Nephron progenitor cell (in vitro differentiated cells): Measurements from ENCODE around the gene AFDN.
A peak's percentile ranks its signal among the peaks of the same experiment; 100 is the strongest.

Experiments used
- DNase-seq: peaks from one replicate; pipeline ENCODE4 v3.0.0; 2021
- H3K27ac Mint-ChIP-seq: 2 replicates; pipeline ENCODE4 v1.8.0; 2021; ENCODE audit warnings: mild to moderate bottlenecking, moderate library complexity, mixed read lengths
- H3K27me3 Mint-ChIP-seq: 2 replicates; pipeline ENCODE4 v1.8.0; 2021; ENCODE audit warnings: mild to moderate bottlenecking, low read depth, mixed read lengths; ENCODE audit not compliant: poor library complexity
- H3K36me3 Mint-ChIP-seq: 2 replicates; pipeline ENCODE4 v1.8.0; 2021; ENCODE audit warnings: low read depth, mixed read lengths
- H3K4me1 Mint-ChIP-seq: 2 replicates; pipeline ENCODE4 v1.8.0; 2021; ENCODE audit warnings: mixed read lengths
- H3K4me3 Mint-ChIP-seq: 2 replicates; pipeline ENCODE4 v1.8.0; 2021; ENCODE audit warnings: mild to moderate bottlenecking, moderate library complexity, mixed read lengths
- H3K9me3 Mint-ChIP-seq: 2 replicates; pipeline ENCODE4 v1.8.0; 2021; ENCODE audit warnings: mild to moderate bottlenecking, moderate library complexity, mixed read lengths
- TF ChIP-seq, protein P1 (sequence below): fragments of 200-600 bp; sonication (generic); IDR thresholded peaks from 2 replicates; pipeline ENCODE4 v1.5.0; 2021; ENCODE audit warnings: antibody characterized with exemption

The AFDN gene

DNA sequence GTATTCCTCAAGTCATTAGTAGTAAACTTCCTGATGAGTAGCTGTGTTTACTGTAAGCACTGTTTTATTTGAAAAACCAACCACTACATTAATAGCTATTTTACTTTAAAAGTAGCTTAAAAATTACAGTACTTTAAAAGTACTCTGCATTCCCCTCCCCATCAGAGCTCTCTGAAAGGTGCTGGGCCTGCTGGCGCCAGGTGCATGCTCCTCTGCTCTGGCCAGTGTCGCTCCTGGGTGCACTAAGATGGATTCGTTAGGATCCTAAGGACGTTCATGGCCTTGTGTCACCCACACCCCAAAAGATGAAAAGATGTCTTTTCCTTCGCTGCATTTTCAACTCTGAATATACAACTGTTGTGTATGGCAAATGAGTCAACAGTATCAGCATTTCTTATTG lies 126.8 kb downstream of the AFDN start:
- H3K27ac Mint-ChIP-seq, result no peak overlapping the region
- H3K36me3 Mint-ChIP-seq, result peaks cover 65% of the 10 kb centered on the region
- no peak overlapping the region for H3K4me3 Mint-ChIP-seq
- H3K9me3 Mint-ChIP-seq, result no peaks in the 10 kb centered on the region
- no peaks in the 10 kb centered on the region for H3K27me3 Mint-ChIP-seq
- TF ChIP-seq, protein P1, sequence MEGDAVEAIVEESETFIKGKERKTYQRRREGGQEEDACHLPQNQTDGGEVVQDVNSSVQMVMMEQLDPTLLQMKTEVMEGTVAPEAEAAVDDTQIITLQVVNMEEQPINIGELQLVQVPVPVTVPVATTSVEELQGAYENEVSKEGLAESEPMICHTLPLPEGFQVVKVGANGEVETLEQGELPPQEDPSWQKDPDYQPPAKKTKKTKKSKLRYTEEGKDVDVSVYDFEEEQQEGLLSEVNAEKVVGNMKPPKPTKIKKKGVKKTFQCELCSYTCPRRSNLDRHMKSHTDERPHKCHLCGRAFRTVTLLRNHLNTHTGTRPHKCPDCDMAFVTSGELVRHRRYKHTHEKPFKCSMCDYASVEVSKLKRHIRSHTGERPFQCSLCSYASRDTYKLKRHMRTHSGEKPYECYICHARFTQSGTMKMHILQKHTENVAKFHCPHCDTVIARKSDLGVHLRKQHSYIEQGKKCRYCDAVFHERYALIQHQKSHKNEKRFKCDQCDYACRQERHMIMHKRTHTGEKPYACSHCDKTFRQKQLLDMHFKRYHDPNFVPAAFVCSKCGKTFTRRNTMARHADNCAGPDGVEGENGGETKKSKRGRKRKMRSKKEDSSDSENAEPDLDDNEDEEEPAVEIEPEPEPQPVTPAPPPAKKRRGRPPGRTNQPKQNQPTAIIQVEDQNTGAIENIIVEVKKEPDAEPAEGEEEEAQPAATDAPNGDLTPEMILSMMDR, result no peak
- H3K4me1 Mint-ChIP-seq, result peaks cover 31% of the 10 kb centered on the region
- DNase-seq, result no peak

DNA sequence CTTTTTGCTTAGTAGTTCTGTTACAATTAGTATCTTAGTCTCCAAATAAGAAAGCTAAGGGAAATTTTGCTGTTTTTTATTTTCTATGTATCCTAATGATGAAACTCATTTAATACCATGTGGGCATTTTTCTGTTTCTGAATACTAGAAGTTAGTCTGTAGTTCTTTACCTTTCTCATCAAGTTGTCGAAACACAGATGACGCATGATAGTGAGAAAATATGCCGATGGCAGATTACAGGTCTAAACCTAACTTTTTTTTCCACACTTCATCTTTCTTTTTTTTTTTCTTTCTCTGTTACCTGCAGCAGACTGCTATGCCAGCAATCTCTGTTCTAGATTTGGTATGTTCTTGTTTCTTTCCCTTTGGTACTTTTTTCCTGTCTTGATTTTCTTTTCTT lies 127.4 kb downstream of the AFDN start:
- Mint-ChIP-seq H3K9me3 (no peaks in the 10 kb centered on the region), H3K4me3 (no peak overlapping the region), H3K27ac (no peak overlapping the region), H3K4me1 (peaks cover 37% of the 10 kb centered on the region), H3K27me3 (no peaks in the 10 kb centered on the region), H3K36me3 (peaks cover 60% of the 10 kb centered on the region)
- no peak for DNase-seq
- TF ChIP-seq, protein P1, result no peak

DNA sequence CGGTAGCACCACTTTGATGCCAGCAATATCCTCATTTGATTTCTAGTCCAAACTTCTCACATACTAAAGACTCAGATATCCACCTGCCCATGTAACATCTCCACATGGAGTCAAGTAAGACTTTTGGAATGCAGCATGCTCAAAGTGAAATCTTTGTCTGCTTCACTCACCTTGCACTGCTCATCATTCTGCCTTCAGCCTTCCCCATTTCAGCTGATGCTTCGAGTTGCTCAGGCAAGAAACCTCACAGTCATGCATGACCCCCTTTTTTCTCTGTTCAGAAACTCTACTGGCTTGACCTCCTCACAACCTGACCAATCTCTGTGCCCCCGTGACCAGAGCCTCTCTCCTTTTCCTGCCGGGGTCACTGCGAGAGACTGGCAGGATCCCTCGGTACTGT lies 129.8 kb downstream of the AFDN start:
- Mint-ChIP-seq H3K9me3 (no peaks in the 10 kb centered on the region), H3K36me3 (peaks cover 43% of the 10 kb centered on the region), H3K27me3 (no peaks in the 10 kb centered on the region), H3K27ac (peak overlapping the region; percentile 26), H3K4me3 (no peak overlapping the region), H3K4me1 (peaks cover 34% of the 10 kb centered on the region)
- TF ChIP-seq, protein P1, result no peak
- DNase-seq, result no peak

DNA sequence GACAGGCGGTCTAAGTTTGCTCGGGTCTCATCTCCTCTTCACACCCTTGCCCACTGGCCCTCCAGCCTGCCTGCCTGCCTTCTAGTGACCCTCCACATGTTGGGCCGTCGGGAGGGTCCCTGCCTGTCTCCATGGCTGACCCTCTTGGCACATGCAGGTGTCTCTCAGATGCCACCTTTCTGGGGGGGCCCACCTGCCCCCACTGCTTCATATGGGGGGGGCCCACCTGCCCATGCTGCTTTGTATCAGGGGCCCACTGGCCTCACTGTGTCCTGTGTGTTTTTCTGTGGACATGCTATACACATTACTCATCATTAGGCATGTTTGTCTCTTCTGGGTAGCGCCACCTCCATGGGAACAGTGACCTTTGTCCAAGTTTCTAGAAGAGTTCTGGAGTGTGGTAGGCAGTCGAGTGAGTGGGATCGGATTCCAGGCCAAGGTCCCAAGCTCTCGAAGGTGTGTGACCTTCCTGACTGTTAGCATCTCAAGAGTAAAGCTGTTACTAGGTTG lies 130.3 kb downstream of the AFDN start:
- Mint-ChIP-seq H3K36me3 (peaks cover 42% of the 10 kb centered on the region), H3K27me3 (no peaks in the 10 kb centered on the region), H3K4me3 (no peak overlapping the region), H3K4me1 (peaks cover 28% of the 10 kb centered on the region), H3K27ac (peak overlapping the region; percentile 81), H3K9me3 (no peaks in the 10 kb centered on the region)
- TF ChIP-seq, protein P1, result no peak
- no peak for DNase-seq

DNA sequence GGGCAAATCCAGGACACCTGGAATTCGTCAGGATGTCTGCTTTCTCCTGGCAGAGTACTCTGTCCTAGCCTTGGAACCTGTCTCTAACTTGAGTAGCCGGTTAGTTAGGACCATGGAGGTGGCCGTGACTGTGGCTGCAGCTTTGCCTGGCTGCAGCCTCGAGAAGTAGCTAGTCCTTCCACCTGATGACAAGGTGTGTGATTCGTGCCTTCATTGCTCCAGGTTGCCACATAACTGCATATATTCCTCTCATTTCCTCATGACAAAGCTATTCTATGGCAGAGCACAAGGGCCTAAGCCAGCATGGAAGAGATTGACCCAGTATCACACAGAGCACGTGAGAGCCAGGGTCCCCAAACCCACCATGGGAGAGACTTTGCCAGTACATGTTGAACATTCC lies 130.9 kb downstream of the AFDN start:
- no peak overlapping the region for H3K4me3 Mint-ChIP-seq
- H3K27me3 Mint-ChIP-seq, result no peaks in the 10 kb centered on the region
- H3K4me1 Mint-ChIP-seq, result peaks cover 24% of the 10 kb centered on the region
- H3K27ac Mint-ChIP-seq, result peak overlapping the region; percentile 37
- no peak for DNase-seq
- TF ChIP-seq, protein P1, result no peak
- peaks cover 42% of the 10 kb centered on the region for H3K36me3 Mint-ChIP-seq
- no peaks in the 10 kb centered on the region for H3K9me3 Mint-ChIP-seq

DNA sequence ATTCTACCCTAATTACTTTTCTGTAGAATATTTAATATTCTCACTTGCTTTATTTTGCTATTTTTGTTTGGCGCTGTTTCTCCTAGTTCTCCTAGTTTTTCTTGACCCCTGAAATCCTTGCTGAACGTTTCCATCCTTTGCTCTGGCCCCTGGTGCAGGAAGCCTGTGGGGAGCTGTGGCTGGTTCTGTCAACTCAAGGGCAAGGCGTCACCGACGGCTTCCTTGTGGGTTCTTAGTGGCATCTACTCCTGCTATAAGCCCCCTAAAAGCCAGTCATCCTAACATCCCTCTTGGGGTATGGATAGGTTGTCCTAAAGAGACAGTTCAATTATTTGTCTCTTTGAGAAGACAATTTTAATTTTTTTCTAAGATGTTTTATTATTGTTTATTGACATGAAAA lies 133.9 kb downstream of the AFDN start:
- H3K4me1 Mint-ChIP-seq, result peaks cover 33% of the 10 kb centered on the region
- TF ChIP-seq, protein P1, result no peak
- DNase-seq, result no peak
- peaks cover 3% of the 10 kb centered on the region for H3K27me3 Mint-ChIP-seq
- no peaks in the 10 kb centered on the region for H3K9me3 Mint-ChIP-seq
- no peak overlapping the region for H3K27ac Mint-ChIP-seq
- no peak overlapping the region for H3K4me3 Mint-ChIP-seq
- H3K36me3 Mint-ChIP-seq, result peaks cover 61% of the 10 kb centered on the region
